HEK293 (cell line): ENCODE data around the gene THRAP3.

Experiments used
- HIC1 ChIP-seq: fragments of 450-650 bp; formaldehyde crosslinking; IDR thresholded peaks from 2 replicates; pipeline ENCODE4 v1.5.1; 2016; ENCODE audit warnings: missing biosample characterization, missing genetic modification characterization
- KLF7 ChIP-seq: fragments of 450-650 bp; formaldehyde crosslinking; IDR thresholded peaks from 2 replicates; pipeline ENCODE4 v1.5.1; 2016; ENCODE audit warnings: missing biosample characterization, missing genetic modification characterization, borderline replicate concordance
- OVOL3 ChIP-seq: fragments of 450-650 bp; formaldehyde crosslinking; IDR thresholded peaks from 2 replicates; pipeline ENCODE4 v1.5.1; 2016; ENCODE audit warnings: missing biosample characterization, missing genetic modification characterization
- REST ChIP-seq: fragments of 450-650 bp; formaldehyde crosslinking; IDR thresholded peaks from 2 replicates; pipeline ENCODE4 v1.5.1; 2016; ENCODE audit warnings: missing biosample characterization, missing genetic modification characterization
- SCRT2 ChIP-seq: fragments of 450-650 bp; formaldehyde crosslinking; IDR thresholded peaks from 2 replicates; pipeline ENCODE4 v1.5.1; 2016; ENCODE audit warnings: missing biosample characterization, missing genetic modification characterization
- YY1 ChIP-seq: fragments of 450-650 bp; formaldehyde crosslinking; IDR thresholded peaks from 2 replicates; pipeline ENCODE4 v1.5.1; 2018; ENCODE audit warnings: missing biosample characterization, missing genetic modification characterization
- ZIC2 ChIP-seq: fragments of 450-650 bp; formaldehyde crosslinking; IDR thresholded peaks from 2 replicates; pipeline ENCODE4 v1.5.1; 2016; ENCODE audit warnings: missing biosample characterization, missing genetic modification characterization
- ZNF148 ChIP-seq: fragments of 450-650 bp; formaldehyde crosslinking; IDR thresholded peaks from 2 replicates; pipeline ENCODE4 v1.5.0; 2017; ENCODE audit warnings: missing biosample characterization, missing genetic modification characterization, borderline replicate concordance
- ZNF184 ChIP-seq: fragments of 450-650 bp; IDR thresholded peaks from 2 replicates; pipeline ENCODE4 v1.5.1; 2018; ENCODE audit warnings: missing biosample characterization, mild to moderate bottlenecking, missing genetic modification characterization
- ZNF23 ChIP-seq: fragments of 450-650 bp; formaldehyde crosslinking; IDR thresholded peaks from 2 replicates; pipeline ENCODE4 v1.5.1; 2016; ENCODE audit warnings: missing biosample characterization, missing genetic modification characterization, borderline replicate concordance
- ZNF239 ChIP-seq: fragments of 450-650 bp; formaldehyde crosslinking; IDR thresholded peaks from 2 replicates; pipeline ENCODE4 v1.5.1; 2016; ENCODE audit warnings: missing biosample characterization, missing genetic modification characterization
- ZNF274 ChIP-seq, 2 experiments: fragments of 200-500 bp in 1 of 2; fragments of 450-650 bp in 1 of 2; sonication (Bioruptor generic) in 1 of 2; formaldehyde crosslinking in 1 of 2; IDR thresholded peaks; 2 replicates each; pipeline versions ENCODE4 v1.5.1 to v1.6.1; 2014 to 2016; ENCODE audit warnings: borderline replicate concordance in 1 of 2, inconsistent platforms in 1 of 2, low read length in 1 of 2, missing biosample characterization in 1 of 2, missing genetic modification characterization in 1 of 2
- ZNF366 ChIP-seq: fragments of 450-650 bp; formaldehyde crosslinking; conservative IDR thresholded peaks from 2 replicates; pipeline ENCODE4 v1.5.1; 2016; ENCODE audit warnings: missing biosample characterization, missing genetic modification characterization
- ZNF398 ChIP-seq: fragments of 450-650 bp; formaldehyde crosslinking; IDR thresholded peaks from 2 replicates; pipeline ENCODE4 v1.5.1; 2017; ENCODE audit warnings: missing biosample characterization, missing genetic modification characterization
- ZNF473 ChIP-seq: fragments of 450-650 bp; formaldehyde crosslinking; IDR thresholded peaks from 2 replicates; pipeline ENCODE4 v1.5.1; 2017; ENCODE audit warnings: missing biosample characterization, missing genetic modification characterization
- ZNF501 ChIP-seq: fragments of 450-650 bp; formaldehyde crosslinking; IDR thresholded peaks from 2 replicates; pipeline ENCODE4 v1.5.1; 2016; ENCODE audit warnings: missing biosample characterization, missing genetic modification characterization
- ZNF561 ChIP-seq: fragments of 450-650 bp; IDR thresholded peaks from 2 replicates; pipeline ENCODE4 v1.5.1; 2018; ENCODE audit warnings: missing biosample characterization, missing genetic modification characterization, borderline replicate concordance
- ZNF585B ChIP-seq: fragments of 450-650 bp; formaldehyde crosslinking; IDR thresholded peaks from 2 replicates; pipeline ENCODE4 v1.5.1; 2016; ENCODE audit warnings: missing biosample characterization, missing genetic modification characterization
- ZNF624 ChIP-seq: fragments of 450-650 bp; formaldehyde crosslinking; IDR thresholded peaks from 2 replicates; pipeline ENCODE4 v1.5.1; 2017; ENCODE audit warnings: missing biosample characterization, missing genetic modification characterization
- ZNF639 ChIP-seq: fragments of 450-650 bp; formaldehyde crosslinking; IDR thresholded peaks from 2 replicates; pipeline ENCODE4 v1.5.1; 2016; ENCODE audit warnings: missing biosample characterization, missing genetic modification characterization
- ZXDB ChIP-seq: fragments of 450-650 bp; formaldehyde crosslinking; IDR thresholded peaks from 2 replicates; pipeline ENCODE4 v1.5.1; 2016; ENCODE audit warnings: missing biosample characterization, missing genetic modification characterization
- TF ChIP-seq, protein P1 (sequence below): fragments of 450-650 bp; IDR thresholded peaks from 2 replicates; pipeline ENCODE4 v1.5.1; 2018; ENCODE audit warnings: missing biosample characterization, missing genetic modification characterization
- TF ChIP-seq, protein P2 (sequence below): fragments of 450-650 bp; formaldehyde crosslinking; IDR thresholded peaks from 2 replicates; pipeline ENCODE4 v1.5.1; 2016; ENCODE audit warnings: missing biosample characterization, missing genetic modification characterization, low read depth

The THRAP3 gene

DNA sequence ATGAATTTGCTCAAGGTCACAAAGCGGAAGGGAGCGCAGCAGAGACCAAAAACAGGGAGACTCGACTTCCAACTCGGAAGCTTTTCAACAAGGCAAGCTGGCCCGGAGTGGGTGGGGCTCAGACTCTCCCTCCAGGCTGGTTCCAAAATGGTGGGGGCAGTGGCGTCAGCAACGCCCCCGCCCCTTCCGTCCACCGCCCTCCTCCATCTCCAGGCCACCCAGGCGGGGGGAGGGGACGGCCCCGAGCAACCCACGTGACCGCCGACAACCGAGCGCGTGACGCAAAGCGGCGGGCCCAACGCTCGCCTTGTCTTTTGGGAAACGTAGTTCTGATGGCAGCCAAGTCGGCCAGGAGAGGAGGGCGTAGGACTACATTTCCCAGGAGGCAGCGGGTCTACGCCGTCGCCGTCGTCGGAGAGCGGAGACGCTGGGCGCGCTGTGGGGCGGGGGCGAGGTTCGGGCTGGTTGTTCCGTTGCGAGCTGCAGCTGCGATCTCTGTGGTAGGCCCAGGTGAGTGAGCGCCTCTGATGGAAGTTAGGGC, at the start of gene THRAP3 (continued):
- peak; percentile 84; the same call in 1 of the 2 replicates for TF ChIP-seq ZNF366 (tag by site-specific recombination)
- TF ChIP-seq YY1: peak; percentile 50; the same call in 1 of the 2 replicates
- peak; percentile 92 for TF ChIP-seq OVOL3 (tag by site-specific recombination)
- TF ChIP-seq ZNF274 (IDR thresholded peaks at IDR 0.05; ENCODE audit: low read length): no peak
- TF ChIP-seq ZNF274 (tag by site-specific recombination; IDR thresholded peaks at IDR 0.05; ENCODE audit: borderline replicate concordance): no peak
- peak; percentile 79 for TF ChIP-seq ZNF398 (tag by site-specific recombination)
- TF ChIP-seq KLF7 (tag by site-specific recombination): no peak; the same call in none of the 2 replicates
- no peak for TF ChIP-seq ZNF585B
- TF ChIP-seq REST (tag by site-specific recombination): no peak
- no peak for TF ChIP-seq ZNF473 (tag by site-specific recombination)
- TF ChIP-seq, protein P1, sequence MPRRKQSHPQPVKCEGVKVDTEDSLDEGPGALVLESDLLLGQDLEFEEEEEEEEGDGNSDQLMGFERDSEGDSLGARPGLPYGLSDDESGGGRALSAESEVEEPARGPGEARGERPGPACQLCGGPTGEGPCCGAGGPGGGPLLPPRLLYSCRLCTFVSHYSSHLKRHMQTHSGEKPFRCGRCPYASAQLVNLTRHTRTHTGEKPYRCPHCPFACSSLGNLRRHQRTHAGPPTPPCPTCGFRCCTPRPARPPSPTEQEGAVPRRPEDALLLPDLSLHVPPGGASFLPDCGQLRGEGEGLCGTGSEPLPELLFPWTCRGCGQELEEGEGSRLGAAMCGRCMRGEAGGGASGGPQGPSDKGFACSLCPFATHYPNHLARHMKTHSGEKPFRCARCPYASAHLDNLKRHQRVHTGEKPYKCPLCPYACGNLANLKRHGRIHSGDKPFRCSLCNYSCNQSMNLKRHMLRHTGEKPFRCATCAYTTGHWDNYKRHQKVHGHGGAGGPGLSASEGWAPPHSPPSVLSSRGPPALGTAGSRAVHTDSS (tag by site-specific recombination): no peak
- no peak for TF ChIP-seq ZNF148
- no peak; the same call in 1 of the 2 replicates for TF ChIP-seq ZNF639 (tag by site-specific recombination)
- peak; percentile 81 for TF ChIP-seq ZIC2 (tag by site-specific recombination)
- TF ChIP-seq ZNF184: no peak
- no peak for TF ChIP-seq ZNF561
- peak; percentile 81 for TF ChIP-seq HIC1 (tag by site-specific recombination)
- TF ChIP-seq ZNF501 (tag by site-specific recombination): no peak
- TF ChIP-seq ZNF624 (tag by site-specific recombination): no peak
- TF ChIP-seq, protein P2, sequence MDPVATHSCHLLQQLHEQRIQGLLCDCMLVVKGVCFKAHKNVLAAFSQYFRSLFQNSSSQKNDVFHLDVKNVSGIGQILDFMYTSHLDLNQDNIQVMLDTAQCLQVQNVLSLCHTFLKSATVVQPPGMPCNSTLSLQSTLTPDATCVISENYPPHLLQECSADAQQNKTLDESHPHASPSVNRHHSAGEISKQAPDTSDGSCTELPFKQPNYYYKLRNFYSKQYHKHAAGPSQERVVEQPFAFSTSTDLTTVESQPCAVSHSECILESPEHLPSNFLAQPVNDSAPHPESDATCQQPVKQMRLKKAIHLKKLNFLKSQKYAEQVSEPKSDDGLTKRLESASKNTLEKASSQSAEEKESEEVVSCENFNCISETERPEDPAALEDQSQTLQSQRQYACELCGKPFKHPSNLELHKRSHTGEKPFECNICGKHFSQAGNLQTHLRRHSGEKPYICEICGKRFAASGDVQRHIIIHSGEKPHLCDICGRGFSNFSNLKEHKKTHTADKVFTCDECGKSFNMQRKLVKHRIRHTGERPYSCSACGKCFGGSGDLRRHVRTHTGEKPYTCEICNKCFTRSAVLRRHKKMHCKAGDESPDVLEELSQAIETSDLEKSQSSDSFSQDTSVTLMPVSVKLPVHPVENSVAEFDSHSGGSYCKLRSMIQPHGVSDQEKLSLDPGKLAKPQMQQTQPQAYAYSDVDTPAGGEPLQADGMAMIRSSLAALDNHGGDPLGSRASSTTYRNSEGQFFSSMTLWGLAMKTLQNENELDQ (tag by site-specific recombination): no peak
- no peak for TF ChIP-seq ZNF23 (tag by site-specific recombination)
- TF ChIP-seq ZXDB: peak; percentile 88; the same call in 1 of the 2 replicates
- peak; percentile 11; the same call in 1 of the 2 replicates for TF ChIP-seq SCRT2 (tag by site-specific recombination)
- no peak for TF ChIP-seq ZNF239 (tag by site-specific recombination)
